GM23338 (cell line): Measurements from ENCODE around the gene ATP10B. TPM values are rescaled to one million over a fixed set of nuclear protein-coding genes. Genes with fewer than 3 reads are reported as not detected.

ENCODE experiments used
- ATAC-seq: fragments of 200-7000 bp; cut with Tn5 transposase; 3 replicates; pipeline ENCODE4 v1.9.1; 2020
- DNase-seq: peaks from one replicate; pipeline ENCODE4 v3.0.0-alpha.2; 2015; ENCODE audit warnings: low spot score
- H2AFZ ChIP-seq: fragments of 200-600 bp; sonication (generic); 2 replicates; pipeline ENCODE4 v1.8.0; 2016; ENCODE audit warnings: antibody characterized with exemption, mild to moderate bottlenecking, moderate library complexity
- H3F3A ChIP-seq: fragments of 200-600 bp; sonication (generic); replicated peaks from 2 replicates; pipeline ENCODE4 v1.8.0; 2017; ENCODE audit warnings: antibody characterized with exemption, mixed run types, low read depth
- H3K27ac ChIP-seq: fragments of 200-600 bp; sonication (generic); 2 replicates; pipeline ENCODE4 v1.6.1; 2016; ENCODE audit warnings: low read depth
- H3K27me3 ChIP-seq: fragments of 200-600 bp; sonication (generic); 2 replicates; pipeline ENCODE4 v1.8.0; 2016; ENCODE audit warnings: mild to moderate bottlenecking, mixed run types, moderate library complexity; ENCODE audit not compliant: insufficient read depth
- H3K36me3 ChIP-seq: fragments of 200-600 bp; sonication (generic); 2 replicates; pipeline ENCODE4 v1.8.0; 2016; ENCODE audit warnings: mild to moderate bottlenecking; ENCODE audit not compliant: insufficient read depth
- H3K4me1 ChIP-seq: fragments of 200-600 bp; sonication (generic); 2 replicates; pipeline ENCODE4 v1.8.0; 2016; ENCODE audit warnings: mild to moderate bottlenecking, moderate library complexity; ENCODE audit not compliant: insufficient read depth
- H3K4me2 ChIP-seq: fragments of 200-600 bp; sonication (generic); 2 replicates; pipeline ENCODE4 v1.7.1; 2017; ENCODE audit warnings: mixed run types
- H3K4me3 ChIP-seq: fragments of 200-600 bp; sonication (generic); 2 replicates; pipeline ENCODE4 v1.6.1; 2016; ENCODE audit warnings: mixed run types
- H3K79me2 ChIP-seq: fragments of 200-600 bp; sonication (generic); replicated peaks from 2 replicates; pipeline ENCODE4 v1.8.0; 2017; ENCODE audit warnings: mild to moderate bottlenecking; ENCODE audit not compliant: insufficient read depth
- H3K9me2 ChIP-seq: fragments of 200-600 bp; sonication (generic); 2 replicates; pipeline ENCODE4 v1.8.0; 2017; ENCODE audit not compliant: insufficient read depth
- H4K20me1 ChIP-seq: fragments of 200-600 bp; sonication (generic); replicated peaks from 2 replicates; pipeline ENCODE4 v1.8.0; 2017; ENCODE audit warnings: mild to moderate bottlenecking; ENCODE audit not compliant: insufficient read depth
- H3K27ac Mint-ChIP-seq: 2 replicates; pipeline ENCODE4 v1.8.0; 2020; ENCODE audit warnings: inconsistent platforms, mild to moderate bottlenecking, moderate library complexity, mixed read lengths
- H3K27me3 Mint-ChIP-seq: 3 replicates; pipeline ENCODE4 v1.8.0; 2022; ENCODE audit warnings: low read depth, mild to moderate bottlenecking, moderate library complexity, mixed read lengths, inconsistent platforms; ENCODE audit not compliant: insufficient read depth, poor library complexity
- H3K36me3 Mint-ChIP-seq: 3 replicates; pipeline ENCODE4 v1.8.0; 2021; ENCODE audit warnings: low read depth, mild to moderate bottlenecking, inconsistent platforms, moderate library complexity, mixed read lengths
- H3K4me1 Mint-ChIP-seq: 3 replicates; pipeline ENCODE4 v1.8.0; 2020; ENCODE audit warnings: mild to moderate bottlenecking, inconsistent platforms, mixed read lengths
- H3K4me3 Mint-ChIP-seq: 3 replicates; pipeline ENCODE4 v1.8.0; 2021; ENCODE audit warnings: moderate library complexity, mild to moderate bottlenecking, inconsistent platforms, mixed read lengths
- H3K9me3 Mint-ChIP-seq: 3 replicates; pipeline ENCODE4 v1.8.0; 2020; ENCODE audit warnings: moderate library complexity, mild to moderate bottlenecking, inconsistent platforms, mixed read lengths
- CREB1 ChIP-seq: fragments of 250-450 bp; sonication (Bioruptor Pico); IDR thresholded peaks from 2 replicates; pipeline ENCODE4 v1.5.0; 2020; ENCODE audit warnings: low read depth, mild to moderate bottlenecking, moderate library complexity
- EZH2 ChIP-seq: fragments of 200-600 bp; sonication (generic); IDR thresholded peaks from one replicate; pipeline ENCODE4 v1.8.0; 2017; ENCODE audit warnings: antibody characterized with exemption, mild to moderate bottlenecking, low read depth; ENCODE audit not compliant: unreplicated experiment
- EZH2phosphoT487 ChIP-seq: fragments of 200-600 bp; sonication (generic); IDR thresholded peaks from one replicate; pipeline ENCODE4 v1.8.1; 2018; ENCODE audit warnings: antibody characterized with exemption; ENCODE audit not compliant: unreplicated experiment
- JUNB ChIP-seq: IDR thresholded peaks from one replicate; pipeline ENCODE4 v1.6.1; 2016; ENCODE audit warnings: antibody characterized with exemption; ENCODE audit not compliant: unreplicated experiment
- NANOG ChIP-seq: IDR thresholded peaks from 2 replicates; pipeline ENCODE4 v1.6.1; 2016; ENCODE audit warnings: antibody characterized with exemption, borderline replicate concordance
- POLR2AphosphoS5 ChIP-seq: IDR thresholded peaks from 2 replicates; pipeline ENCODE4 v1.6.1; 2016; ENCODE audit warnings: antibody characterized with exemption, low read depth
- STAT1 ChIP-seq: IDR thresholded peaks from one replicate; pipeline ENCODE4 v1.6.1; 2016; ENCODE audit warnings: antibody characterized with exemption; ENCODE audit not compliant: unreplicated experiment
- ZNF331 ChIP-seq: fragments of 250-450 bp; sonication (Bioruptor Pico); IDR thresholded peaks from 2 replicates; pipeline ENCODE4 v1.5.0; 2020; ENCODE audit warnings: low read depth, mild to moderate bottlenecking, moderate library complexity
- polyA plus RNA-seq: library from polyadenylated mRNA; unstranded; fragments of >200 nt; fragmentation: Nextera tagmentation; extraction: Ambion mirVana; gene quantifications from 2 replicates; pipeline ENCODE4 v1.2.1, GENCODE V29; 2016
- total RNA-seq: library from RNA; depleted of rRNA; stranded (reverse); fragments of >200 nt; shearing (Covaris generic); gene quantifications from 2 replicates; pipeline ENCODE4 v1.2.3, GENCODE V29; 2014
- TF ChIP-seq, protein P1 (sequence below): IDR thresholded peaks from 2 replicates; pipeline ENCODE4 v1.6.1; 2016; ENCODE audit warnings: antibody characterized with exemption
- TF ChIP-seq, protein P2 (sequence below): IDR thresholded peaks from one replicate; pipeline ENCODE4 v1.6.1; 2018; ENCODE audit warnings: antibody characterized with exemption; ENCODE audit not compliant: unreplicated experiment
- TF ChIP-seq, protein P3 (sequence below): fragments of 250-450 bp; sonication (Bioruptor Pico); IDR thresholded peaks from 2 replicates; pipeline ENCODE4 v1.5.0; 2020; ENCODE audit warnings: mild to moderate bottlenecking, moderate library complexity
- TF ChIP-seq, protein P4 (sequence below), 2 experiments: fragments of 200-600 bp in 1 of 2; sonication (generic) in 1 of 2; conservative IDR thresholded peaks; 2 replicates each; pipeline versions ENCODE4 v1.5.1 to v1.6.1; 2016 to 2017; ENCODE audit warnings: antibody characterized with exemption in 2 of 2, low read depth in 2 of 2, mild to moderate bottlenecking in 2 of 2, moderate library complexity in 1 of 2

ATP10B gene
- total and polyA plus RNA-seq, 2 experiments from 2014 or later = 0.11 to 0.14 TPM

DNA sequence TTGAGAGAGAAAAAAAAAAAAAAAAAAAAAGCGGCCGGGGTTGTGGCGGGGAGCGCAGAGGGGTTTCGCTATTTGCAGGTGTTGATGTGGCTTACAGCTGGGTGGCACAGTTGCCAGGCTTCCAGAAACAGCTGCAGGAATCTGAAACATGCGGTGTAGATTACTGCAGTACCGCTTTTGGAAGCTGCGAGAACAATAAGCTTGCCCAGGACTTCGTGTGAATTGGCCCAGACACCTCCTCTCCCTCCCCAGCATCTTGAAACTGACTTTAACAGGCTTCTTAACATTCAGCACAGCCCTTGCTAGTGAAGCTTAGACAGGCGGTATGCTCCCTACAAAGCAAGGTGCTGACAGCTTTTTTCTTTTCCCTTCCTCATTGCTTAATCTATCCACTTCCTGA, 104.0 kb downstream of the ATP10B start:
- Mint-ChIP-seq H3K4me3 (no peak overlapping the region), H3K4me1 (peaks cover 21% of the 10 kb centered on the region), H3K36me3 (no peaks in the 10 kb centered on the region), H3K9me3 (no peaks in the 10 kb centered on the region), H3K27me3 (no peaks in the 10 kb centered on the region), H3K27ac (peak overlapping the region; percentile 72)
- Histone ChIP-seq H3K36me3 (no peaks in the 10 kb centered on the region), H3K4me2 (no peak overlapping the region), H3K9me2 (no peaks in the 10 kb centered on the region), H3F3A (no peaks in the 10 kb centered on the region), H3K27me3 (no peaks in the 10 kb centered on the region), H3K79me2 (no peaks in the 10 kb centered on the region), H3K4me1 (peaks cover 9% of the 10 kb centered on the region; the same call in 1 of the 2 replicates), H3K27ac (no peak overlapping the region), H3K4me3 (no peak overlapping the region), H4K20me1 (no peaks in the 10 kb centered on the region), H2AFZ (peak overlapping the region; percentile 85; the same call in 1 of the 2 replicates)
- DNase-seq = peak; percentile 14
- no peak; the same call in 1 of the 3 replicates for ATAC-seq
- TF ChIP-seq, protein P1, sequence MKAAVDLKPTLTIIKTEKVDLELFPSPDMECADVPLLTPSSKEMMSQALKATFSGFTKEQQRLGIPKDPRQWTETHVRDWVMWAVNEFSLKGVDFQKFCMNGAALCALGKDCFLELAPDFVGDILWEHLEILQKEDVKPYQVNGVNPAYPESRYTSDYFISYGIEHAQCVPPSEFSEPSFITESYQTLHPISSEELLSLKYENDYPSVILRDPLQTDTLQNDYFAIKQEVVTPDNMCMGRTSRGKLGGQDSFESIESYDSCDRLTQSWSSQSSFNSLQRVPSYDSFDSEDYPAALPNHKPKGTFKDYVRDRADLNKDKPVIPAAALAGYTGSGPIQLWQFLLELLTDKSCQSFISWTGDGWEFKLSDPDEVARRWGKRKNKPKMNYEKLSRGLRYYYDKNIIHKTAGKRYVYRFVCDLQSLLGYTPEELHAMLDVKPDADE = no peak
- TF ChIP-seq NANOG (no peak), STAT1 (no peak), CREB1 (CRISPR knock-in tag) (no peak), EZH2phosphoT487 (no peak), EZH2 (no peak), ZNF331 (CRISPR knock-in tag) (no peak), POLR2AphosphoS5 (no peak), JUNB (no peak)
- TF ChIP-seq, protein P2, sequence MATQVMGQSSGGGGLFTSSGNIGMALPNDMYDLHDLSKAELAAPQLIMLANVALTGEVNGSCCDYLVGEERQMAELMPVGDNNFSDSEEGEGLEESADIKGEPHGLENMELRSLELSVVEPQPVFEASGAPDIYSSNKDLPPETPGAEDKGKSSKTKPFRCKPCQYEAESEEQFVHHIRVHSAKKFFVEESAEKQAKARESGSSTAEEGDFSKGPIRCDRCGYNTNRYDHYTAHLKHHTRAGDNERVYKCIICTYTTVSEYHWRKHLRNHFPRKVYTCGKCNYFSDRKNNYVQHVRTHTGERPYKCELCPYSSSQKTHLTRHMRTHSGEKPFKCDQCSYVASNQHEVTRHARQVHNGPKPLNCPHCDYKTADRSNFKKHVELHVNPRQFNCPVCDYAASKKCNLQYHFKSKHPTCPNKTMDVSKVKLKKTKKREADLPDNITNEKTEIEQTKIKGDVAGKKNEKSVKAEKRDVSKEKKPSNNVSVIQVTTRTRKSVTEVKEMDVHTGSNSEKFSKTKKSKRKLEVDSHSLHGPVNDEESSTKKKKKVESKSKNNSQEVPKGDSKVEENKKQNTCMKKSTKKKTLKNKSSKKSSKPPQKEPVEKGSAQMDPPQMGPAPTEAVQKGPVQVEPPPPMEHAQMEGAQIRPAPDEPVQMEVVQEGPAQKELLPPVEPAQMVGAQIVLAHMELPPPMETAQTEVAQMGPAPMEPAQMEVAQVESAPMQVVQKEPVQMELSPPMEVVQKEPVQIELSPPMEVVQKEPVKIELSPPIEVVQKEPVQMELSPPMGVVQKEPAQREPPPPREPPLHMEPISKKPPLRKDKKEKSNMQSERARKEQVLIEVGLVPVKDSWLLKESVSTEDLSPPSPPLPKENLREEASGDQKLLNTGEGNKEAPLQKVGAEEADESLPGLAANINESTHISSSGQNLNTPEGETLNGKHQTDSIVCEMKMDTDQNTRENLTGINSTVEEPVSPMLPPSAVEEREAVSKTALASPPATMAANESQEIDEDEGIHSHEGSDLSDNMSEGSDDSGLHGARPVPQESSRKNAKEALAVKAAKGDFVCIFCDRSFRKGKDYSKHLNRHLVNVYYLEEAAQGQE = no peak
- TF ChIP-seq, protein P3, sequence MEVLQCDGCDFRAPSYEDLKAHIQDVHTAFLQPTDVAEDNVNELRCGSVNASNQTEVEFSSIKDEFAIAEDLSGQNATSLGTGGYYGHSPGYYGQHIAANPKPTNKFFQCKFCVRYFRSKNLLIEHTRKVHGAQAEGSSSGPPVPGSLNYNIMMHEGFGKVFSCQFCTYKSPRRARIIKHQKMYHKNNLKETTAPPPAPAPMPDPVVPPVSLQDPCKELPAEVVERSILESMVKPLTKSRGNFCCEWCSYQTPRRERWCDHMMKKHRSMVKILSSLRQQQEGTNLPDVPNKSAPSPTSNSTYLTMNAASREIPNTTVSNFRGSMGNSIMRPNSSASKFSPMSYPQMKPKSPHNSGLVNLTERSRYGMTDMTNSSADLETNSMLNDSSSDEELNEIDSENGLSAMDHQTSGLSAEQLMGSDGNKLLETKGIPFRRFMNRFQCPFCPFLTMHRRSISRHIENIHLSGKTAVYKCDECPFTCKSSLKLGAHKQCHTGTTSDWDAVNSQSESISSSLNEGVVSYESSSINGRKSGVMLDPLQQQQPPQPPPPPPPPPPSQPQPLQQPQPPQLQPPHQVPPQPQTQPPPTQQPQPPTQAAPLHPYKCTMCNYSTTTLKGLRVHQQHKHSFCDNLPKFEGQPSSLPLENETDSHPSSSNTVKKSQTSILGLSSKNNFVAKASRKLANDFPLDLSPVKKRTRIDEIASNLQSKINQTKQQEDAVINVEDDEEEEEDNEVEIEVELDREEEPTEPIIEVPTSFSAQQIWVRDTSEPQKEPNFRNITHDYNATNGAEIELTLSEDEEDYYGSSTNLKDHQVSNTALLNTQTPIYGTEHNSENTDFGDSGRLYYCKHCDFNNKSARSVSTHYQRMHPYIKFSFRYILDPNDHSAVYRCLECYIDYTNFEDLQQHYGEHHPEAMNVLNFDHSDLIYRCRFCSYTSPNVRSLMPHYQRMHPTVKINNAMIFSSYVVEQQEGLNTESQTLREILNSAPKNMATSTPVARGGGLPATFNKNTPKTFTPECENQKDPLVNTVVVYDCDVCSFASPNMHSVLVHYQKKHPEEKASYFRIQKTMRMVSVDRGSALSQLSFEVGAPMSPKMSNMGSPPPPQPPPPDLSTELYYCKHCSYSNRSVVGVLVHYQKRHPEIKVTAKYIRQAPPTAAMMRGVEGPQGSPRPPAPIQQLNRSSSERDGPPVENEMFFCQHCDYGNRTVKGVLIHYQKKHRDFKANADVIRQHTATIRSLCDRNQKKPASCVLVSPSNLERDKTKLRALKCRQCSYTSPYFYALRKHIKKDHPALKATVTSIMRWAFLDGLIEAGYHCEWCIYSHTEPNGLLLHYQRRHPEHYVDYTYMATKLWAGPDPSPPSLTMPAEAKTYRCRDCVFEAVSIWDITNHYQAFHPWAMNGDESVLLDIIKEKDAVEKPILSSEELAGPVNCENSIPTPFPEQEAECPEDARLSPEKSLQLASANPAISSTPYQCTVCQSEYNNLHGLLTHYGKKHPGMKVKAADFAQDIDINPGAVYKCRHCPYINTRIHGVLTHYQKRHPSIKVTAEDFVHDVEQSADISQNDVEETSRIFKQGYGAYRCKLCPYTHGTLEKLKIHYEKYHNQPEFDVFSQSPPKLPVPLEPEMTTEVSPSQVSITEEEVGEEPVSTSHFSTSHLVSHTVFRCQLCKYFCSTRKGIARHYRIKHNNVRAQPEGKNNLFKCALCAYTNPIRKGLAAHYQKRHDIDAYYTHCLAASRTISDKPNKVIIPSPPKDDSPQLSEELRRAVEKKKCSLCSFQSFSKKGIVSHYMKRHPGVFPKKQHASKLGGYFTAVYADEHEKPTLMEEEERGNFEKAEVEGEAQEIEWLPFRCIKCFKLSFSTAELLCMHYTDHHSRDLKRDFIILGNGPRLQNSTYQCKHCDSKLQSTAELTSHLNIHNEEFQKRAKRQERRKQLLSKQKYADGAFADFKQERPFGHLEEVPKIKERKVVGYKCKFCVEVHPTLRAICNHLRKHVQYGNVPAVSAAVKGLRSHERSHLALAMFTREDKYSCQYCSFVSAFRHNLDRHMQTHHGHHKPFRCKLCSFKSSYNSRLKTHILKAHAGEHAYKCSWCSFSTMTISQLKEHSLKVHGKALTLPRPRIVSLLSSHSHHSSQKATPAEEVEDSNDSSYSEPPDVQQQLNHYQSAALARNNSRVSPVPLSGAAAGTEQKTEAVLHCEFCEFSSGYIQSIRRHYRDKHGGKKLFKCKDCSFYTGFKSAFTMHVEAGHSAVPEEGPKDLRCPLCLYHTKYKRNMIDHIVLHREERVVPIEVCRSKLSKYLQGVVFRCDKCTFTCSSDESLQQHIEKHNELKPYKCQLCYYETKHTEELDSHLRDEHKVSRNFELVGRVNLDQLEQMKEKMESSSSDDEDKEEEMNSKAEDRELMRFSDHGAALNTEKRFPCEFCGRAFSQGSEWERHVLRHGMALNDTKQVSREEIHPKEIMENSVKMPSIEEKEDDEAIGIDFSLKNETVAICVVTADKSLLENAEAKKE (CRISPR knock-in tag) = no peak
- TF ChIP-seq, protein P4, sequence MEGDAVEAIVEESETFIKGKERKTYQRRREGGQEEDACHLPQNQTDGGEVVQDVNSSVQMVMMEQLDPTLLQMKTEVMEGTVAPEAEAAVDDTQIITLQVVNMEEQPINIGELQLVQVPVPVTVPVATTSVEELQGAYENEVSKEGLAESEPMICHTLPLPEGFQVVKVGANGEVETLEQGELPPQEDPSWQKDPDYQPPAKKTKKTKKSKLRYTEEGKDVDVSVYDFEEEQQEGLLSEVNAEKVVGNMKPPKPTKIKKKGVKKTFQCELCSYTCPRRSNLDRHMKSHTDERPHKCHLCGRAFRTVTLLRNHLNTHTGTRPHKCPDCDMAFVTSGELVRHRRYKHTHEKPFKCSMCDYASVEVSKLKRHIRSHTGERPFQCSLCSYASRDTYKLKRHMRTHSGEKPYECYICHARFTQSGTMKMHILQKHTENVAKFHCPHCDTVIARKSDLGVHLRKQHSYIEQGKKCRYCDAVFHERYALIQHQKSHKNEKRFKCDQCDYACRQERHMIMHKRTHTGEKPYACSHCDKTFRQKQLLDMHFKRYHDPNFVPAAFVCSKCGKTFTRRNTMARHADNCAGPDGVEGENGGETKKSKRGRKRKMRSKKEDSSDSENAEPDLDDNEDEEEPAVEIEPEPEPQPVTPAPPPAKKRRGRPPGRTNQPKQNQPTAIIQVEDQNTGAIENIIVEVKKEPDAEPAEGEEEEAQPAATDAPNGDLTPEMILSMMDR (conservative IDR thresholded peaks at IDR 0.05; ENCODE audit: low read depth in 2 of 2) = no peak
